Measurements from ENCODE around the gene MPL.

The MPL gene

DNA sequence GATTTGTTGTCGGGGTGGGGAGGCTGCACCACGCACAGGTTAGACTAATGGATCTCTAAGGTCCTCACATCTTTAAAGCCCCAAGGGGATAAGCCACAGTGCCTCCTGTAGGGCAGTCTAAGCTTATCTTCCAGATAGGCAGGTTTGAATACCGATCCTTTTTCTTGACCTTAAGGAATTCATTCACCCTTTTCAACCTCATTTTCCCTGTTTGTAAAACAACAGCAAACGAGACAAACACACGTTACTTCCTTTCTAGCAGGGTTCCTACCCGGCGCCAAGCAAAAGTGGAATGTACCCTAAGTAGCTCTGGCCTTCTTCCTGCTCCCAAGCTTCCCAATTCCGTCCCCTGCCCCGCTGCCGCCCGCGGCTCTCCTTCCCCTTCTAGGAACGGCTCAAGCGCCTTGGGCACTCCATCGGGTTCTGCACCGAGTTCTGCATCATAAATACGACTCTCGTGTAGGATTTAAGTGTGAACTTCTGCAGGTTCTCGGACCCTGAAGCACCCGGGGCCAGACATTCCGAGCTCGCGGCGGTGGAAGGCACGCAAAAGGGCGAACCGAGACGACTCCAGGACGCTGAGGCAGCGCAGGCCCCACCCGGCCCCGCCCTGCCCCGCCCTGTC lies 20.6 kb downstream of the MPL start:
- TF ChIP-seq CTCF (IDR thresholded peaks at IDR 0.05; ENCODE audit: low read depth, low read length): peak; percentile 52
- TF ChIP-seq POLR2A (IDR thresholded peaks at IDR 0.05; ENCODE audit: extremely low read depth, insufficient read length): peak; percentile 61
- no peak for TF ChIP-seq MYC (IDR thresholded peaks at IDR 0.05; ENCODE audit: low read depth, low read length)
- TF ChIP-seq, protein P1, sequence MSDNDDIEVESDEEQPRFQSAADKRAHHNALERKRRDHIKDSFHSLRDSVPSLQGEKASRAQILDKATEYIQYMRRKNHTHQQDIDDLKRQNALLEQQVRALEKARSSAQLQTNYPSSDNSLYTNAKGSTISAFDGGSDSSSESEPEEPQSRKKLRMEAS (IDR thresholded peaks at IDR 0.05; ENCODE audit: low read depth, low read length): no peak
- peak overlapping the region; percentile 91 for H3K4me3 ChIP-seq (ENCODE audit: low read depth, low read length)
- peak; percentile 83 for DNase-seq (ENCODE audit: low read depth)

GRCh38 chr1:43358746-43359693 lies 21.4 kb downstream of the MPL start, which contains the start of gene CDC20:
CDC20 (plus strand) TSS chr1:43358981; CDS start chr1:43359216, 235 bp downstream.
- DNase-seq (ENCODE audit: low read depth): peak; percentile 97
- peak within 1 kb of the TSS; percentile 91 for H3K4me3 ChIP-seq (ENCODE audit: low read depth, low read length)
- peak; percentile 60; the same call in 1 of the 2 replicates for TF ChIP-seq MYC (IDR thresholded peaks at IDR 0.05; ENCODE audit: low read depth, low read length)
- TF ChIP-seq POLR2A (IDR thresholded peaks at IDR 0.05; ENCODE audit: extremely low read depth, insufficient read length): peak; percentile 46
- TF ChIP-seq, protein P1 (IDR thresholded peaks at IDR 0.05; ENCODE audit: low read depth, low read length): peak; percentile 81
- TF ChIP-seq CTCF (IDR thresholded peaks at IDR 0.05; ENCODE audit: low read depth, low read length): no peak

- peak overlapping the region; percentile 77 for H3K4me3 ChIP-seq (ENCODE audit: low read depth, low read length)
- DNase-seq (ENCODE audit: low read depth): peak; percentile 25
- TF ChIP-seq MYC (IDR thresholded peaks at IDR 0.05; ENCODE audit: low read depth, low read length): no peak
- TF ChIP-seq, protein P1 (IDR thresholded peaks at IDR 0.05; ENCODE audit: low read depth, low read length): no peak
These were observed 22.1 kb downstream of the MPL start for GRCh38 chr1:43359696-43360095.

DNA sequence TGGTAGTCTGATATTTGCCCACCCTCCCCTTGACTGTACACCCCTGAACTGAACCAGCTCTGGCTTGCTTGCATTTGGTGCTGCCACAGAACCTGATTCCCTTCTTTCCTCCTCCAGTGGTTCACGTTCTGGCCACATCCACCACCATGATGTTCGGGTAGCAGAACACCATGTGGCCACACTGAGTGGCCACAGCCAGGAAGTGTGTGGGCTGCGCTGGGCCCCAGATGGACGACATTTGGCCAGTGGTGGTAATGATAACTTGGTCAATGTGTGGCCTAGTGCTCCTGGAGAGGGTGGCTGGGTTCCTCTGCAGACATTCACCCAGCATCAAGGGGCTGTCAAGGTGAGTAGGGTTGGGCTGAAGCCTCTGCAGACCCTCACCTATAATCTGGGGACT lies 23.0 kb downstream of the MPL start:
- DNase-seq (ENCODE audit: low read depth): no peak
- peak overlapping the region; percentile 77 for H3K4me3 ChIP-seq (ENCODE audit: low read depth, low read length)

GRCh38 chr1:43363283-43363934 lies 25.8 kb downstream of the MPL start:
- peak; percentile 64 for DNase-seq (ENCODE audit: low read depth)
- H3K4me3 ChIP-seq (ENCODE audit: low read depth, low read length): no peak overlapping the region
- TF ChIP-seq, protein P1 (IDR thresholded peaks at IDR 0.05; ENCODE audit: low read depth, low read length): no peak
- TF ChIP-seq CTCF (IDR thresholded peaks at IDR 0.05; ENCODE audit: low read depth, low read length) (no peak), MYC (IDR thresholded peaks at IDR 0.05; ENCODE audit: low read depth, low read length) (no peak), POLR2A (IDR thresholded peaks at IDR 0.05; ENCODE audit: extremely low read depth, insufficient read length) (no peak)

More for the DNA sequence above, 23.0 kb downstream of the MPL start:
- TF ChIP-seq, protein P1 (IDR thresholded peaks at IDR 0.05; ENCODE audit: low read depth, low read length): no peak
- no peak for TF ChIP-seq MYC (IDR thresholded peaks at IDR 0.05; ENCODE audit: low read depth, low read length)
- no peak for TF ChIP-seq CTCF (IDR thresholded peaks at IDR 0.05; ENCODE audit: low read depth, low read length)
